ENCODE results near the gene MACROH2A1. TPM values are rescaled to one million over a fixed set of nuclear protein-coding genes. Genes with fewer than 3 reads are reported as not detected.

The MACROH2A1 gene
- polyA plus RNA-seq, 1 of the 3 experiments (the other 2 are of a cell fraction): 165 TPM

Small RNAs within 50 kb of the gene (small RNA-seq; reads per million reads assigned to genes)
- gene DCANP1: 0 reads per million in 7 experiments

Other genes with a start within 250 kb of the MACROH2A1 start
- not detected in 2 replicates for gene DCANP1, start 48.1 kb upstream of the MACROH2A1 start, polyA plus RNA-seq (2012; rRNA removed)
- gene TIFAB, start 53.1 kb upstream of the MACROH2A1 start, polyA plus RNA-seq (2012; rRNA removed): not detected in 2 replicates
- not detected in 2 replicates for gene NEUROG1, start 136.7 kb upstream of the MACROH2A1 start, polyA plus RNA-seq (2012; rRNA removed)
- gene CXCL14, start 179.8 kb upstream of the MACROH2A1 start, polyA plus RNA-seq (2012; rRNA removed): 0.05 and 0.08 TPM in 2 replicates

Data from SK-N-SH (cell line).